HG02642 (cell line): Measurements from ENCODE around the gene WASL.
"Not testable (repeated sequence)": the region's sequence is repeated elsewhere in the genome, so short reads cannot be mapped to it uniquely, and the experiment has no call there.

ENCODE experiments used
- ATAC-seq: cut with Tn5 transposase; IDR thresholded peaks from one replicate; pipeline ENCODE4 v1.9.1; 2021; ENCODE audit warnings: mild to moderate bottlenecking; ENCODE audit not compliant: unreplicated experiment, poor library complexity

The WASL gene

GRCh38 chr7:123748734-123749536, at the start of gene WASL:
Gene WASL (minus strand): TSS chr7:123749003. CDS start chr7:123748734, 269 bp downstream.
- peak; percentile 78 for ATAC-seq

- ATAC-seq, result no peak
Measured at GRCh38 chr7:123797673-123798531, 49.1 kb upstream of the WASL start.

- ATAC-seq, result no peak
Measured at GRCh38 chr7:123796568-123796967, 47.8 kb upstream of the WASL start.

- ATAC-seq, result no peak
Measured at GRCh38 chr7:123795917-123796316, 47.1 kb upstream of the WASL start.

- ATAC-seq, result not testable (repeated sequence)
Measured at GRCh38 chr7:123795116-123795515, 46.3 kb upstream of the WASL start.

GRCh38 chr7:123792547-123792946, 43.7 kb upstream of the WASL start:
- no peak for ATAC-seq

DNA sequence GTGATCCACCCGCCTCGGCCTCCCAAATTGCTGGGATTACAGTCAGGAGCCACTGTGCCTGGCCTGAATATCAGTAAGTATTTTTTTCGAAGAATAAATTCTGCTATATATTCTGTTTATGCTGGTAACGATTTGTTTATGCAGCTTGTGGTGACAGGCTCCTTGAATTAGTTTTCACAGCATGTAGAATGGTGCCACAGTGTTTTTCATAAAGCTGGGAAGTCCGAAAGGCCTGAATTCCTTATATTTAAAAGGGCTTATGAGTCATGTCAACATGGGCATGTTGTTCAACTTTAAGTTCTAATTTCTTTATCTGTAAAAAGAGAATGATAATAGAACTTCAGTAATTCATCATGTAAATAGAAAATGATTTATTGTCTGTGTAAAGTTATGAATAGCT, 42.2 kb upstream of the WASL start:
- no peak for ATAC-seq

GRCh38 chr7:123789817-123790216, 41.0 kb upstream of the WASL start:
- no peak for ATAC-seq

DNA sequence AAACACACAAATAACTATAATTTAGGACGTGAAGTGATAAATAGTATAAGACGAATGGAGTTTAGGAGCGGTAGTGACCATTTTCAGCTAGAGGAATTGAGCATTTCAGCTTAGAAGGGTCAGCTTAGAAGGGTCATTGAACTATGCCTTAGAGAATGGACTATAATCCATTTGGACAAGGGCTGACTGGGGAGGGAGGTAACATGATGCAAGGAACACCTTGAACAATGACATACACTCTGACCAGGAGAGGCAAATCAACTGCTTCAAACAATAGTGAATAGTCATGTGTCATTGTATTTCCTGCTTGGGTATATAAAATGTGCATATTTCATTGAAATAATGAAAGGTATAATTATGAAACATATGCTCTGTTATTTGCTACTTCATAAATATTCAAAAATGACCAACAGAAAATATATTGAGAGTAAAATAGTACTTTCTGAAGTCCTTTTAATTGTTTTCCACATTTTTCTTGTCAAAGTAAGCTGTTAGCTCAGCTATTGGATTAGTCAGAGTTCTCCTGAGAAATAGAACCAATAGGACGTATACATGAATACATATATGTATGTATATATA, 40.5 kb upstream of the WASL start:
- no peak for ATAC-seq

- ATAC-seq, result no peak
Measured at GRCh38 chr7:123788584-123788983, 39.8 kb upstream of the WASL start.

GRCh38 chr7:123787220-123788007, 38.6 kb upstream of the WASL start:
- no peak for ATAC-seq

GRCh38 chr7:123784263-123784662, 35.5 kb upstream of the WASL start:
- no peak for ATAC-seq

DNA sequence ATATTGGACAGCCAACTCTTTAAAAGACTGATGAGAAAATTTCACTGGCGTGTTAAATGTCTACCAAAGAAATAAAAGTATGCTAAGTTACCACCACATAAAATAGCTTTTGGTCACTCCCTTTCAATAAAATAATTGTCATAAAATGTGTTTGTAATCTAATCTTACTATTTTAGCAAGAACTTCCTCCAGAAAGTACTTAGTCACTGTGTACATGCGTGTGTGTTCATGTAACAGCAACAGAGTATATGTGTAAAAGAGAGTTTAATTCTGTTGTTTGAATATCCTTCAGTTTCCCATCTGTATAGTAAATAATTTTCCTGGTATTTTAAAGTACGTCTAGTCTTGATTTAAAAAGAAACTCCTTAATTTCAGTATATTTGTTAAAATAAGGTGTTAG, 35.0 kb upstream of the WASL start:
- no peak for ATAC-seq

GRCh38 chr7:123782071-123782798, 33.4 kb upstream of the WASL start:
- no peak for ATAC-seq

GRCh38 chr7:123780472-123780871, 31.7 kb upstream of the WASL start:
- not testable (repeated sequence) for ATAC-seq

GRCh38 chr7:123774496-123774895, 25.7 kb upstream of the WASL start:
- ATAC-seq, result no peak

DNA sequence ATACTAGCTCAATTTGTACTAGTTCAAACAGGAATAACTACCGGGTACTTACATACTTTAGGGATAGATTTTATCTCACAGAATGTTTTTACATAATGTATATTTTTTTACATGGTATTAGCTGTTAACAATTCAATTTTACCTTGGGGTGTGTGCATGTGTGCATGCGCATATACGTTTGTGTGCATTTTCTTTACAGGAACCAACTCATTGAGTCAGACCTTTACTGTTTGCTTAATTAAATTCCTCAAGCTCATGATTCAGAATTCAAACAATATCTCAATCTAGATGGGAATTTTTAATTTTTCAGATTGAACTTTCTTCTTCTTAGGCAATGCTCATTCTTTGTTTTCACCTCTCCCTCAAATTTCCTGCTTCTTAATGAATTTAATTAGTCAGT, 24.7 kb upstream of the WASL start:
- ATAC-seq, result no peak

GRCh38 chr7:123772652-123773051, 23.8 kb upstream of the WASL start:
- ATAC-seq, result no peak

- ATAC-seq, result no peak
Measured at GRCh38 chr7:123771846-123772245, 23.0 kb upstream of the WASL start.

DNA sequence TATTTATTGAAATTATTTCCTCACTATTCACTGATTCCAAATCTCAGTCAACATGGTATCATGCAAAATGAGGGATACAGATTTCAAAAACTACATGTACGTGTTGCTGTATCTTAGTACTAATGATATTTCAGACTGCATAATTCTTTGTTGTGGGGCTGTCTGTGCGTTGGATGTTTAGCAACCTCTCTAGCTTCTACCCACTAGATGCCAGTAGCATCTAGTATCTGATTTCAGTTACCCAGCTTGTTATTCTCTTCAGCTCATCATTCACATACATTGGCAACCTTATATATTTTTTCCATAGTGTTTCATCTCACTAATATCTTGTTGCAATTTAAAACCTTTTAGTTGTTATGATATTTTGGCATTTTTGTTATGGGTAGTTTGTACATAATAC, 22.5 kb upstream of the WASL start:
- no peak for ATAC-seq
